ENCODE measurements around the gene UTF1.

- TF ChIP-seq EZH2 (IDR thresholded peaks at IDR 0.05; ENCODE audit: borderline replicate concordance, low read length) (no peak), CTCF (conservative IDR thresholded peaks at IDR 0.05 in 1 of 2, IDR thresholded peaks at IDR 0.05 in 1 of 2; ENCODE audit: extremely low read depth in 1 of 2, insufficient read depth in 1 of 2, low read depth in 1 of 2, low read length in 2 of 2) (peak in 1 of 2 donors; percentile 0)
These were observed 48.7 kb downstream of the UTF1 start for GRCh38 chr10:133278577-133279265.

Measured in mammary epithelial cell (primary cell).